ENCODE results near the gene PTBP1. TPM values are rescaled to one million over a fixed set of nuclear protein-coding genes. Genes with fewer than 3 reads are reported as not detected.
A peak's percentile ranks its signal among the peaks of the same experiment; 100 is the strongest.

The PTBP1 gene
- total RNA-seq, 1 donor from 2014 or later: 496 TPM

- H3K36me3 Mint-ChIP-seq: no peaks in the 10 kb centered on the region
- H3K27ac Mint-ChIP-seq: peak overlapping the region; percentile 70
- no peaks in the 10 kb centered on the region for H3K9me3 Mint-ChIP-seq
- H3K4me1 Mint-ChIP-seq (ENCODE audit: unreplicated experiment): peaks cover 18% of the 10 kb centered on the region
- no peaks in the 10 kb centered on the region for H3K27me3 Mint-ChIP-seq
- H3K4me3 Mint-ChIP-seq: peak overlapping the region; percentile 61
- no peak for DNase-seq (ENCODE audit: extremely low spot score, unreplicated experiment)
- no peak for TF ChIP-seq CTCF (conservative IDR thresholded peaks at IDR 0.05)
These were observed 7.6 kb upstream of the PTBP1 start for GRCh38 chr19:789701-790060.

- no peaks in the 10 kb centered on the region for H3K9me3 Mint-ChIP-seq
- no peak overlapping the region for H3K4me3 Mint-ChIP-seq
- peaks cover 18% of the 10 kb centered on the region for H3K4me1 Mint-ChIP-seq (ENCODE audit: unreplicated experiment)
- peak overlapping the region; percentile 43 for H3K27ac Mint-ChIP-seq
- no peaks in the 10 kb centered on the region for H3K36me3 Mint-ChIP-seq
- no peak for TF ChIP-seq CTCF (conservative IDR thresholded peaks at IDR 0.05)
- H3K27me3 Mint-ChIP-seq: no peaks in the 10 kb centered on the region
- no peak for DNase-seq (ENCODE audit: extremely low spot score, unreplicated experiment)
These were observed 6.2 kb upstream of the PTBP1 start for GRCh38 chr19:791007-791566.

- Mint-ChIP-seq H3K4me1 (ENCODE audit: unreplicated experiment) (peaks cover 21% of the 10 kb centered on the region), H3K4me3 (no peak overlapping the region), H3K27me3 (no peaks in the 10 kb centered on the region), H3K27ac (no peak overlapping the region), H3K36me3 (no peaks in the 10 kb centered on the region), H3K9me3 (no peaks in the 10 kb centered on the region)
- TF ChIP-seq CTCF (conservative IDR thresholded peaks at IDR 0.05): no peak
- DNase-seq (ENCODE audit: extremely low spot score, unreplicated experiment): no peak
These were observed 5.5 kb upstream of the PTBP1 start for GRCh38 chr19:791567-792305.

GRCh38 chr19:792306-792885, 4.9 kb upstream of the PTBP1 start:
- Mint-ChIP-seq H3K9me3 (no peaks in the 10 kb centered on the region), H3K36me3 (no peaks in the 10 kb centered on the region), H3K27ac (no peak overlapping the region), H3K4me1 (ENCODE audit: unreplicated experiment) (peaks cover 23% of the 10 kb centered on the region), H3K4me3 (no peak overlapping the region), H3K27me3 (no peaks in the 10 kb centered on the region)
- no peak for DNase-seq (ENCODE audit: extremely low spot score, unreplicated experiment)
- TF ChIP-seq CTCF (conservative IDR thresholded peaks at IDR 0.05): no peak

- DNase-seq (ENCODE audit: extremely low spot score, unreplicated experiment): no peak
- no peaks in the 10 kb centered on the region for H3K9me3 Mint-ChIP-seq
- H3K27ac Mint-ChIP-seq: peak overlapping the region; percentile 85
- H3K27me3 Mint-ChIP-seq: no peaks in the 10 kb centered on the region
- peaks cover 22% of the 10 kb centered on the region for H3K4me1 Mint-ChIP-seq (ENCODE audit: unreplicated experiment)
- peak overlapping the region; percentile 72 for H3K4me3 Mint-ChIP-seq
- TF ChIP-seq CTCF (conservative IDR thresholded peaks at IDR 0.05): no peak
- H3K36me3 Mint-ChIP-seq: no peaks in the 10 kb centered on the region
These were observed 3.4 kb upstream of the PTBP1 start for GRCh38 chr19:793806-794205.

Data from type B pancreatic cell (in vitro differentiated cells).